Measurements from ENCODE around the gene CYP1A2. TPM values are rescaled to one million over a fixed set of nuclear protein-coding genes. Genes with fewer than 3 reads are reported as not detected.

CYP1A2 gene
- polyA plus RNA-seq, 3 donors = not detected

DNA sequence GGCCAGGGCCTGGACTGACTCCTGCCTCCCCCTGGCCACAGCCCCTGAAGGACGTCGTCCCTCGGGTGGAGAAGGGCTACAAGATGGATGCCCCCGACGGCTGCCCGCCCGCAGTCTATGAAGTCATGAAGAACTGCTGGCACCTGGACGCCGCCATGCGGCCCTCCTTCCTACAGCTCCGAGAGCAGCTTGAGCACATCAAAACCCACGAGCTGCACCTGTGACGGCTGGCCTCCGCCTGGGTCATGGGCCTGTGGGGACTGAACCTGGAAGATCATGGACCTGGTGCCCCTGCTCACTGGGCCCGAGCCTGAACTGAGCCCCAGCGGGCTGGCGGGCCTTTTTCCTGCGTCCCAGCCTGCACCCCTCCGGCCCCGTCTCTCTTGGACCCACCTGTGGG is 53.6 kb downstream of the CYP1A2 start:
- Histone ChIP-seq H2AFZ (ENCODE audit: insufficient read depth, low read depth, low read length, poor library complexity, severe bottlenecking) (no peak overlapping the region), H3K9me3 (replicated peaks in 1 of 2; ENCODE audit: control insufficient read depth in 1 of 2, insufficient read depth in 1 of 2, low read length in 2 of 2) (no peaks in the 10 kb centered on the region), H3K9ac (ENCODE audit: insufficient read depth, low read length, poor library complexity, severe bottlenecking) (no peak overlapping the region), H3K4me2 (replicated peaks; ENCODE audit: extremely low read depth, low read length, poor library complexity, severe bottlenecking) (no peak overlapping the region), H3K4me3 (replicated peaks in 1 of 3; ENCODE audit: low read depth in 2 of 3, low read length in 3 of 3) (no peak overlapping the region), H3K79me2 (ENCODE audit: insufficient read depth, low read length) (peaks cover 42% of the 10 kb centered on the region), H3K4me1 (ENCODE audit: control insufficient read depth in 1 of 2, insufficient read depth in 2 of 2, low read length in 2 of 2) (peaks cover 36 to 39% of the 10 kb centered on the region in 2 donors), H3K36me3 (replicated peaks in 1 of 2; ENCODE audit: control insufficient read depth in 1 of 2, insufficient read depth in 2 of 2, low read length in 2 of 2) (peaks cover 65 to 72% of the 10 kb centered on the region in 2 donors), H3K27ac (ENCODE audit: low read depth in 1 of 2, low read length in 2 of 2) (peak overlapping the region in 1 of 2 donors; percentile 93), H3K27me3 (ENCODE audit: control insufficient read depth in 2 of 2, insufficient read depth in 2 of 2, low read length in 2 of 2) (no peaks in the 10 kb centered on the region), H4K20me1 (ENCODE audit: insufficient read depth, low read length) (peaks cover 80% of the 10 kb centered on the region)
- Mint-ChIP-seq H3K4me1 (peaks cover 32% of the 10 kb centered on the region), H3K27ac (peak overlapping the region in 3 of 7 donors; percentile 13 to 75 (median 67)), H3K4me3 (no peak overlapping the region), H3K27me3 (ENCODE audit: low read depth in 3 of 3) (peaks cover 0 to 3% (median 1%) of the 10 kb centered on the region in 3 donors), H3K9me3 (no peaks in the 10 kb centered on the region), H3K36me3 (peaks cover 61 to 76% of the 10 kb centered on the region in 2 donors)
- no peak for DNase-seq
- WGBS (ENCODE audit: insufficient coverage) = 97% methylated on average over 20 of the region's 20 CpGs
- intact Hi-C loops (cut with micrococcal nuclease) = loop anchor here (10.0 kb wide), 1 partner anchor 167 kb away; no protein-coding TSS in a partner anchor
- no peak for TF ChIP-seq CTCF (IDR thresholded peaks at IDR 0.05)

GRCh38 chr15:74802862-74803447 is 54.3 kb downstream of the CYP1A2 start:
- intact Hi-C loops (cut with micrococcal nuclease) = loop anchor here (10.0 kb wide), 1 partner anchor 168 kb away; no protein-coding TSS in a partner anchor
- Histone ChIP-seq H3K36me3 (replicated peaks in 1 of 2; ENCODE audit: control insufficient read depth in 1 of 2, insufficient read depth in 2 of 2, low read length in 2 of 2) (peaks cover 62 to 65% of the 10 kb centered on the region in 2 donors), H4K20me1 (ENCODE audit: insufficient read depth, low read length) (peaks cover 73% of the 10 kb centered on the region), H2AFZ (ENCODE audit: insufficient read depth, low read depth, low read length, poor library complexity, severe bottlenecking) (no peak overlapping the region), H3K79me2 (ENCODE audit: insufficient read depth, low read length) (peaks cover 36% of the 10 kb centered on the region), H3K4me2 (replicated peaks; ENCODE audit: extremely low read depth, low read length, poor library complexity, severe bottlenecking) (no peak overlapping the region), H3K27ac (ENCODE audit: low read depth in 1 of 2, low read length in 2 of 2) (no peak overlapping the region), H3K27me3 (ENCODE audit: control insufficient read depth in 2 of 2, insufficient read depth in 2 of 2, low read length in 2 of 2) (no peaks in the 10 kb centered on the region), H3K4me1 (ENCODE audit: control insufficient read depth in 1 of 2, insufficient read depth in 2 of 2, low read length in 2 of 2) (peaks cover 30 to 32% of the 10 kb centered on the region in 2 donors), H3K9ac (ENCODE audit: insufficient read depth, low read length, poor library complexity, severe bottlenecking) (no peak overlapping the region), H3K9me3 (replicated peaks in 1 of 2; ENCODE audit: control insufficient read depth in 1 of 2, insufficient read depth in 1 of 2, low read length in 2 of 2) (no peaks in the 10 kb centered on the region), H3K4me3 (replicated peaks in 1 of 3; ENCODE audit: low read depth in 2 of 3, low read length in 3 of 3) (no peak overlapping the region)
- TF ChIP-seq CTCF (IDR thresholded peaks at IDR 0.05) = no peak
- H3K36me3 Mint-ChIP-seq = peaks cover 59 to 70% of the 10 kb centered on the region in 2 donors
- peaks cover 31% of the 10 kb centered on the region for H3K4me1 Mint-ChIP-seq
- 86% methylated on average over 12 of the region's 31 CpGs for WGBS (ENCODE audit: insufficient coverage)
- H3K27me3 Mint-ChIP-seq (ENCODE audit: low read depth in 3 of 3) = peaks cover 0 to 3% (median 1%) of the 10 kb centered on the region in 3 donors
- H3K9me3 Mint-ChIP-seq = no peaks in the 10 kb centered on the region
- peak overlapping the region in 3 of 7 donors; percentile 1 to 57 (median 16) for H3K27ac Mint-ChIP-seq
- DNase-seq = no peak
- no peak overlapping the region for H3K4me3 Mint-ChIP-seq

Measured in CD14-positive monocyte (primary cell).